HepG2 (cell line): Measurements from ENCODE around the gene BAZ1B. TPM values are rescaled to one million over a fixed set of nuclear protein-coding genes. Genes with fewer than 3 reads are reported as not detected.
A peak's percentile ranks its signal among the peaks of the same experiment; 100 is the strongest.

Source experiments
- FOXP1 ChIP-seq, 2 experiments: fragments of 450-650 bp in 1 of 2; IDR thresholded peaks; 2 replicates each; pipeline ENCODE4 v1.6.1; 2017 to 2018; ENCODE audit warnings: antibody characterized with exemption in 1 of 2
- MED1 ChIP-seq: sonication (generic); formaldehyde crosslinking; IDR thresholded peaks from 2 replicates; pipeline ENCODE4 v1.4.0; 2020; ENCODE audit warnings: missing genetic modification reagents
- MXD4 ChIP-seq: IDR thresholded peaks from 2 replicates; pipeline ENCODE4 v1.6.1; 2016; ENCODE audit warnings: mild to moderate bottlenecking, missing biosample characterization, missing genetic modification reagents
- NBN ChIP-seq: fragments of 450-650 bp; conservative IDR thresholded peaks from 2 replicates; pipeline ENCODE4 v1.6.1; 2017
- RBAK ChIP-seq: sonication (generic); formaldehyde crosslinking; IDR thresholded peaks from 2 replicates; pipeline ENCODE4 v1.5.1; 2020; ENCODE audit warnings: mild to moderate bottlenecking, missing genetic modification reagents
- RBM22 ChIP-seq: fragments of 200-400 bp; formaldehyde crosslinking; optimal IDR thresholded peaks from 2 replicates; pipeline ENCODE3; 2017; ENCODE audit warnings: mild to moderate bottlenecking, low read length, moderate library complexity
- SRY ChIP-seq: sonication (generic); formaldehyde crosslinking; IDR thresholded peaks from 2 replicates; pipeline ENCODE4 v1.8.0; 2022; ENCODE audit warnings: mild to moderate bottlenecking, missing genetic modification reagents
- TBP ChIP-seq: sonication (generic); formaldehyde crosslinking; IDR thresholded peaks from 2 replicates; pipeline ENCODE4 v1.5.0; 2020; ENCODE audit warnings: missing genetic modification reagents
- ZNF232 ChIP-seq: sonication (generic); formaldehyde crosslinking; IDR thresholded peaks from 2 replicates; pipeline ENCODE4 v1.4.0; 2020; ENCODE audit warnings: missing genetic modification reagents, borderline replicate concordance
- ZNF256 ChIP-seq: sonication (generic); formaldehyde crosslinking; conservative IDR thresholded peaks from 2 replicates; pipeline ENCODE4 v1.4.0; 2020; ENCODE audit warnings: missing genetic modification reagents
- ZNF274 ChIP-seq: sonication (generic); formaldehyde crosslinking; IDR thresholded peaks from 2 replicates; pipeline ENCODE4 v1.5.1; 2020; ENCODE audit warnings: mild to moderate bottlenecking, missing genetic modification reagents
- ZNF619 ChIP-seq: sonication (generic); formaldehyde crosslinking; IDR thresholded peaks from 2 replicates; pipeline ENCODE4 v1.4.0; 2020; ENCODE audit warnings: mild to moderate bottlenecking, missing genetic modification reagents
- ZNF720 ChIP-seq: sonication (generic); formaldehyde crosslinking; IDR thresholded peaks from 2 replicates; pipeline ENCODE4 v1.4.0; 2020; ENCODE audit warnings: missing genetic modification reagents
- polyA plus RNA-seq, 8 experiments: library from polyadenylated mRNA; depleted of rRNA in 3 of 8; stranded (reverse) in 7 of 8; unstranded in 1 of 8; fragments of >200 nt; fragmentation: Illumina TruSeq in 4 of 8; extraction: Trizol in 4 of 8; gene quantifications; 2 replicates each; pipeline versions ENCODE4 v1.2.1 to v1.2.3, GENCODE V29; 2011 to 2016; ENCODE audit warnings: low read depth in 4 of 8, missing spikeins in 1 of 8, mixed read lengths in 1 of 8; ENCODE audit not compliant: insufficient read depth in 1 of 8
- total RNA-seq, 5 experiments: library from RNA; depleted of rRNA; stranded (reverse); fragments of >200 nt; fragmentation: Illumina TruSeq; extraction: Trizol; gene quantifications; 2 replicates each; pipeline ENCODE4 v1.2.3, GENCODE V29; 2016; ENCODE audit warnings: low read depth in 1 of 5
- TF ChIP-seq, protein P1 (sequence below): sonication (generic); formaldehyde crosslinking; IDR thresholded peaks from 2 replicates; pipeline ENCODE4 v1.4.0; 2020; ENCODE audit warnings: missing genetic modification reagents
- TF ChIP-seq, protein P2 (sequence below): sonication (generic); formaldehyde crosslinking; IDR thresholded peaks from 2 replicates; pipeline ENCODE4 v1.9.0; 2021; ENCODE audit warnings: mild to moderate bottlenecking, missing genetic modification reagents
- TF ChIP-seq, protein P3 (sequence below): IDR thresholded peaks from 2 replicates; pipeline ENCODE4 v1.6.1; 2018; ENCODE audit warnings: missing genetic modification reagents

The BAZ1B gene
- total and polyA plus RNA-seq, 2 of the 13 experiments (the other 11 are each of a cell fraction or from before 2014, with no cell fraction given), result 18.6 to 69.4 TPM

DNA sequence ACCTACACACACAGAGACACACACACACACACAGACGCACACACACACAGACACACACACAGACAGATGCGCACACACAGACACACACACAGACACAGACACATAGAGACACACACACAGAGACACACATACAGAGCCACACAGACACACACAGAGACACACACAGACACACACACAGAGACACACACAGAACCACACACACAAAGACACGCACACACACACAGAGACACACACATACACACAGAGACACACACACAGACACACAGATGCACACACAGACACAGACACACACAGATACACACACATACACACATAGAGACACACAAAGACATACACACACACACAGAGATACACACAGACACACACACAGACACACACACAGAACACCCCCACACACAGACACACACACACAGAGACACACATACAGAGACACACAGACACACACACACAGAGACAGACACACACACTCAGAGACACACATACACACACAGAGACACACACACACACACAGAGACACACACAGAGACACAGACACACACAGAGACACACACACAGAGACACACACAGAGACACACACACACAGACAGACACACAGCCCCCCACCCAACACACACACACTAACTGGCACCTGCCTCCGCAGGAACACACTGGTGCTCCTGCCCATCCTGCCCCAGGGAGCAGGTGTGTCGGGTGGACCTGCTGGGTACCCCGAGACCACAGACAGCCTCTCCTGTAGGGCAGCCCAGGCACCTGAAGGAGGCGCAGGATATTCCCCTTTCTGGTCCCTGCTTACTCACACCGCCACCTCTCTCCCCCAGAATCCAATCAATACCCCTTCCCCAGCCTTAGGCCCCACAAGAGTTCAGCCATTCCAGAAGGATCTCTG, 93.9 kb downstream of the BAZ1B start (continued):
- TF ChIP-seq FOXP1 (IDR thresholded peaks at IDR 0.05) (0 out of 2 replicates have a peak, but pooled peaks have one; percentile 17), FOXP1 (CRISPR knock-in tag; IDR thresholded peaks at IDR 0.05) (no peak), NBN (0 out of 2 replicates have a peak, but pooled peaks have one; percentile 34), ZNF619 (CRISPR knock-in tag) (no peak), ZNF256 (no peak), MED1 (CRISPR knock-in tag) (no peak), RBAK (no peak), ZNF274 (no peak), RBM22 (no peak), TBP (CRISPR knock-in tag) (no peak), MXD4 (CRISPR knock-in tag) (no peak), SRY (CRISPR knock-in tag) (no peak), ZNF720 (CRISPR knock-in tag) (no peak), ZNF232 (CRISPR knock-in tag) (no peak)
- TF ChIP-seq, protein P1, sequence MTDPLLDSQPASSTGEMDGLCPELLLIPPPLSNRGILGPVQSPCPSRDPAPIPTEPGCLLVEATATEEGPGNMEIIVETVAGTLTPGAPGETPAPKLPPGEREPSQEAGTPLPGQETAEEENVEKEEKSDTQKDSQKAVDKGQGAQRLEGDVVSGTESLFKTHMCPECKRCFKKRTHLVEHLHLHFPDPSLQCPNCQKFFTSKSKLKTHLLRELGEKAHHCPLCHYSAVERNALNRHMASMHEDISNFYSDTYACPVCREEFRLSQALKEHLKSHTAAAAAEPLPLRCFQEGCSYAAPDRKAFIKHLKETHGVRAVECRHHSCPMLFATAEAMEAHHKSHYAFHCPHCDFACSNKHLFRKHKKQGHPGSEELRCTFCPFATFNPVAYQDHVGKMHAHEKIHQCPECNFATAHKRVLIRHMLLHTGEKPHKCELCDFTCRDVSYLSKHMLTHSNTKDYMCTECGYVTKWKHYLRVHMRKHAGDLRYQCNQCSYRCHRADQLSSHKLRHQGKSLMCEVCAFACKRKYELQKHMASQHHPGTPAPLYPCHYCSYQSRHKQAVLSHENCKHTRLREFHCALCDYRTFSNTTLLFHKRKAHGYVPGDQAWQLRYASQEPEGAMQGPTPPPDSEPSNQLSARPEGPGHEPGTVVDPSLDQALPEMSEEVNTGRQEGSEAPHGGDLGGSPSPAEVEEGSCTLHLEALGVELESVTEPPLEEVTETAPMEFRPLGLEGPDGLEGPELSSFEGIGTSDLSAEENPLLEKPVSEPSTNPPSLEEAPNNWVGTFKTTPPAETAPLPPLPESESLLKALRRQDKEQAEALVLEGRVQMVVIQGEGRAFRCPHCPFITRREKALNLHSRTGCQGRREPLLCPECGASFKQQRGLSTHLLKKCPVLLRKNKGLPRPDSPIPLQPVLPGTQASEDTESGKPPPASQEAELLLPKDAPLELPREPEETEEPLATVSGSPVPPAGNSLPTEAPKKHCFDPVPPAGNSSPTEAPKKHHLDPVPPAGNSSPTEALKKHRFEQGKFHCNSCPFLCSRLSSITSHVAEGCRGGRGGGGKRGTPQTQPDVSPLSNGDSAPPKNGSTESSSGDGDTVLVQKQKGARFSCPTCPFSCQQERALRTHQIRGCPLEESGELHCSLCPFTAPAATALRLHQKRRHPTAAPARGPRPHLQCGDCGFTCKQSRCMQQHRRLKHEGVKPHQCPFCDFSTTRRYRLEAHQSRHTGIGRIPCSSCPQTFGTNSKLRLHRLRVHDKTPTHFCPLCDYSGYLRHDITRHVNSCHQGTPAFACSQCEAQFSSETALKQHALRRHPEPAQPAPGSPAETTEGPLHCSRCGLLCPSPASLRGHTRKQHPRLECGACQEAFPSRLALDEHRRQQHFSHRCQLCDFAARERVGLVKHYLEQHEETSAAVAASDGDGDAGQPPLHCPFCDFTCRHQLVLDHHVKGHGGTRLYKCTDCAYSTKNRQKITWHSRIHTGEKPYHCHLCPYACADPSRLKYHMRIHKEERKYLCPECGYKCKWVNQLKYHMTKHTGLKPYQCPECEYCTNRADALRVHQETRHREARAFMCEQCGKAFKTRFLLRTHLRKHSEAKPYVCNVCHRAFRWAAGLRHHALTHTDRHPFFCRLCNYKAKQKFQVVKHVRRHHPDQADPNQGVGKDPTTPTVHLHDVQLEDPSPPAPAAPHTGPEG (CRISPR knock-in tag), result no peak
- TF ChIP-seq, protein P2, sequence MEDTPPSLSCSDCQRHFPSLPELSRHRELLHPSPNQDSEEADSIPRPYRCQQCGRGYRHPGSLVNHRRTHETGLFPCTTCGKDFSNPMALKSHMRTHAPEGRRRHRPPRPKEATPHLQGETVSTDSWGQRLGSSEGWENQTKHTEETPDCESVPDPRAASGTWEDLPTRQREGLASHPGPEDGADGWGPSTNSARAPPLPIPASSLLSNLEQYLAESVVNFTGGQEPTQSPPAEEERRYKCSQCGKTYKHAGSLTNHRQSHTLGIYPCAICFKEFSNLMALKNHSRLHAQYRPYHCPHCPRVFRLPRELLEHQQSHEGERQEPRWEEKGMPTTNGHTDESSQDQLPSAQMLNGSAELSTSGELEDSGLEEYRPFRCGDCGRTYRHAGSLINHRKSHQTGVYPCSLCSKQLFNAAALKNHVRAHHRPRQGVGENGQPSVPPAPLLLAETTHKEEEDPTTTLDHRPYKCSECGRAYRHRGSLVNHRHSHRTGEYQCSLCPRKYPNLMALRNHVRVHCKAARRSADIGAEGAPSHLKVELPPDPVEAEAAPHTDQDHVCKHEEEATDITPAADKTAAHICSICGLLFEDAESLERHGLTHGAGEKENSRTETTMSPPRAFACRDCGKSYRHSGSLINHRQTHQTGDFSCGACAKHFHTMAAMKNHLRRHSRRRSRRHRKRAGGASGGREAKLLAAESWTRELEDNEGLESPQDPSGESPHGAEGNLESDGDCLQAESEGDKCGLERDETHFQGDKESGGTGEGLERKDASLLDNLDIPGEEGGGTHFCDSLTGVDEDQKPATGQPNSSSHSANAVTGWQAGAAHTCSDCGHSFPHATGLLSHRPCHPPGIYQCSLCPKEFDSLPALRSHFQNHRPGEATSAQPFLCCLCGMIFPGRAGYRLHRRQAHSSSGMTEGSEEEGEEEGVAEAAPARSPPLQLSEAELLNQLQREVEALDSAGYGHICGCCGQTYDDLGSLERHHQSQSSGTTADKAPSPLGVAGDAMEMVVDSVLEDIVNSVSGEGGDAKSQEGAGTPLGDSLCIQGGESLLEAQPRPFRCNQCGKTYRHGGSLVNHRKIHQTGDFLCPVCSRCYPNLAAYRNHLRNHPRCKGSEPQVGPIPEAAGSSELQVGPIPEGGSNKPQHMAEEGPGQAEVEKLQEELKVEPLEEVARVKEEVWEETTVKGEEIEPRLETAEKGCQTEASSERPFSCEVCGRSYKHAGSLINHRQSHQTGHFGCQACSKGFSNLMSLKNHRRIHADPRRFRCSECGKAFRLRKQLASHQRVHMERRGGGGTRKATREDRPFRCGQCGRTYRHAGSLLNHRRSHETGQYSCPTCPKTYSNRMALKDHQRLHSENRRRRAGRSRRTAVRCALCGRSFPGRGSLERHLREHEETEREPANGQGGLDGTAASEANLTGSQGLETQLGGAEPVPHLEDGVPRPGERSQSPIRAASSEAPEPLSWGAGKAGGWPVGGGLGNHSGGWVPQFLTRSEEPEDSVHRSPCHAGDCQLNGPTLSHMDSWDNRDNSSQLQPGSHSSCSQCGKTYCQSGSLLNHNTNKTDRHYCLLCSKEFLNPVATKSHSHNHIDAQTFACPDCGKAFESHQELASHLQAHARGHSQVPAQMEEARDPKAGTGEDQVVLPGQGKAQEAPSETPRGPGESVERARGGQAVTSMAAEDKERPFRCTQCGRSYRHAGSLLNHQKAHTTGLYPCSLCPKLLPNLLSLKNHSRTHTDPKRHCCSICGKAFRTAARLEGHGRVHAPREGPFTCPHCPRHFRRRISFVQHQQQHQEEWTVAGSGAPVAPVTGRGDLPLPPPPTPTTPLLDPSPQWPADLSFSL (CRISPR knock-in tag), result peak; percentile 95
- TF ChIP-seq, protein P3, sequence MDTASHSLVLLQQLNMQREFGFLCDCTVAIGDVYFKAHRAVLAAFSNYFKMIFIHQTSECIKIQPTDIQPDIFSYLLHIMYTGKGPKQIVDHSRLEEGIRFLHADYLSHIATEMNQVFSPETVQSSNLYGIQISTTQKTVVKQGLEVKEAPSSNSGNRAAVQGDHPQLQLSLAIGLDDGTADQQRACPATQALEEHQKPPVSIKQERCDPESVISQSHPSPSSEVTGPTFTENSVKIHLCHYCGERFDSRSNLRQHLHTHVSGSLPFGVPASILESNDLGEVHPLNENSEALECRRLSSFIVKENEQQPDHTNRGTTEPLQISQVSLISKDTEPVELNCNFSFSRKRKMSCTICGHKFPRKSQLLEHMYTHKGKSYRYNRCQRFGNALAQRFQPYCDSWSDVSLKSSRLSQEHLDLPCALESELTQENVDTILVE (CRISPR knock-in tag), result no peak
